Measurements from ENCODE around the gene PMM2. TPM values are rescaled to one million over a fixed set of nuclear protein-coding genes. Genes with fewer than 3 reads are reported as not detected.
"Not testable (repeated sequence)": the region's sequence is repeated elsewhere in the genome, so short reads cannot be mapped to it uniquely, and the experiment has no call there.

PMM2 gene
- total and polyA plus RNA-seq, 2 donors (not counting 1 experiment from before 2014, with no cell fraction given), result 15.8 to 47.5 TPM

DNA sequence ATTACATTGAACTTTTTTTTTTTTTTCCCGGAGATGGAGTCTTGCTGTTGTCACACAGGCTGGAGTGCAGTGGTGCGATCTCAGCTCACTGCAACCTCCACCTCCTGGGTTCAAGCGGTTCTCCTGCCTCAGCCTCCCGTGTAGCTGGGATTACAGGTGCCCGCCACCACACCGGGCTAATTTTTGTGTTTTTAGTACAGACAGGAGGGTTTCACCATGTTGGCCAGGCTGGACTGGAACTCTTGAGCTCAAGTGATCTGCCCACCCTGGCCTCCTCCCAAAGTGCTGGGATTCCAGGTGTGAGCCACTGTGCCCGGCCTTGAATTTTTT is 76.2 kb downstream of the PMM2 start:
- H3K4me2 ChIP-seq (replicated peaks; ENCODE audit: low read depth, low read length, poor library complexity, severe bottlenecking); DNase-seq; H3K27ac ChIP-seq (ENCODE audit: low read length in 2 of 2); H2AFZ ChIP-seq (ENCODE audit: insufficient read depth, low read depth, low read length, poor library complexity, severe bottlenecking); H3K79me2 ChIP-seq (ENCODE audit: control insufficient read depth, insufficient read depth, low read length); H3K36me3 ChIP-seq (replicated peaks in 1 of 2; ENCODE audit: control extremely low read depth in 1 of 2, control insufficient read depth in 1 of 2, extremely low read depth in 1 of 2, insufficient read depth in 2 of 2, low read length in 1 of 2); intact Hi-C loops (cut with micrococcal nuclease); H3K27me3 Mint-ChIP-seq; H3K9me3 Mint-ChIP-seq (ENCODE audit: insufficient read depth); H3K4me3 ChIP-seq (ENCODE audit: control extremely low read depth in 1 of 5, extremely low read depth in 1 of 5, insufficient read depth in 1 of 5, low read depth in 2 of 5, low read length in 4 of 5); H3K27ac Mint-ChIP-seq; H4K20me1 ChIP-seq (ENCODE audit: control insufficient read depth, insufficient read depth, low read length, poor library complexity, severe bottlenecking); H3K27me3 ChIP-seq (replicated peaks in 1 of 4; ENCODE audit: control extremely low read depth in 1 of 4, control insufficient read depth in 3 of 4, insufficient read depth in 4 of 4, low read length in 3 of 4); H3K9me3 ChIP-seq (ENCODE audit: control extremely low read depth in 1 of 3, control insufficient read depth in 2 of 3, insufficient read depth in 1 of 3, low read length in 2 of 3); H3K4me3 Mint-ChIP-seq; ATAC-seq (ENCODE audit: low read depth); H3K9ac ChIP-seq (ENCODE audit: low read length): not testable (repeated sequence)
- H3K4me1 ChIP-seq (ENCODE audit: control insufficient read depth in 2 of 2, insufficient read depth in 2 of 2, low read length in 2 of 2), result peaks cover 13 to 26% of the 10 kb centered on the region in 2 donors
- ChIA-PET CTCF (interaction anchor here (0.7 to 1.7 kb wide), 10 partner anchors 8 to 235 kb away, joined by 3 to 11 read pairs (median 3); partner anchors contain the start of genes LITAFD and TMEM186), POLR2A (interaction anchor here (0.6 kb wide), 1 partner anchor 172 kb away, joined by 3 read pairs; no protein-coding TSS in a partner anchor)
- peaks cover 21% of the 10 kb centered on the region for H3K4me1 Mint-ChIP-seq
- WGBS (ENCODE audit: insufficient coverage), result 100% methylated on average over 5 of the region's 7 CpGs

DNA sequence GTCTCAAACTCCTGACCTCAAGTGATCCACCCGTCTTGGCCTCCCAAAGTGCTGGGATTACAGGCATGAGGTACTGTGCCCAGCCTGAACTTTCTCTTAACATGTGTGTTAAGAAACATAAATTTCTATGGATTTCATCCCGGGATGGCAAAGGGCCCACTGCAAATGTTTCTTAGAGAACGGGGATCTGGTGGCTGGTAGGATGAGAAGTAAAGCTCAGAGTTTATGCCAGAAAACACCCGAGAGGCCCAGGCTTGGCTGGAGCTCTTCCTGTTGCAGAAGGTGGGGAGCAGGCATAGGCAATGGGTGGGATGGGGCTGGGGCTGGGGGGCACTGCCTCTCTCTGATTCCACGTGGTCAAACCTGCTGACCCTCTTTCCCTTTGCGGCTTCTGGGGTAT is 76.7 kb downstream of the PMM2 start:
- no peaks in the 10 kb centered on the region for H3K27me3 Mint-ChIP-seq
- WGBS (ENCODE audit: insufficient coverage), result 66% methylated on average over 6 of the region's 6 CpGs
- peaks cover 12 to 24% of the 10 kb centered on the region in 2 donors for H3K4me1 ChIP-seq (ENCODE audit: control insufficient read depth in 2 of 2, insufficient read depth in 2 of 2, low read length in 2 of 2)
- H3K27ac Mint-ChIP-seq, result peak overlapping the region; percentile 32
- no peak overlapping the region for H3K27ac ChIP-seq (ENCODE audit: low read length in 2 of 2)
- H3K36me3 ChIP-seq (replicated peaks in 1 of 2; ENCODE audit: control extremely low read depth in 1 of 2, control insufficient read depth in 1 of 2, extremely low read depth in 1 of 2, insufficient read depth in 2 of 2, low read length in 1 of 2), result no peaks in the 10 kb centered on the region
- no peaks in the 10 kb centered on the region for H3K9me3 Mint-ChIP-seq (ENCODE audit: insufficient read depth)
- no peaks in the 10 kb centered on the region for H3K79me2 ChIP-seq (ENCODE audit: control insufficient read depth, insufficient read depth, low read length)
- no peak overlapping the region for H3K4me3 ChIP-seq (ENCODE audit: control extremely low read depth in 1 of 5, extremely low read depth in 1 of 5, insufficient read depth in 1 of 5, low read depth in 2 of 5, low read length in 4 of 5)
- H3K9me3 ChIP-seq (ENCODE audit: control extremely low read depth in 1 of 3, control insufficient read depth in 2 of 3, insufficient read depth in 1 of 3, low read length in 2 of 3), result no peaks in the 10 kb centered on the region
- H3K4me1 Mint-ChIP-seq, result peaks cover 17% of the 10 kb centered on the region
- H3K4me2 ChIP-seq (replicated peaks; ENCODE audit: low read depth, low read length, poor library complexity, severe bottlenecking), result no peak overlapping the region
- intact Hi-C loops (cut with micrococcal nuclease), result no loop called here
- TF ChIP-seq, protein P1, sequence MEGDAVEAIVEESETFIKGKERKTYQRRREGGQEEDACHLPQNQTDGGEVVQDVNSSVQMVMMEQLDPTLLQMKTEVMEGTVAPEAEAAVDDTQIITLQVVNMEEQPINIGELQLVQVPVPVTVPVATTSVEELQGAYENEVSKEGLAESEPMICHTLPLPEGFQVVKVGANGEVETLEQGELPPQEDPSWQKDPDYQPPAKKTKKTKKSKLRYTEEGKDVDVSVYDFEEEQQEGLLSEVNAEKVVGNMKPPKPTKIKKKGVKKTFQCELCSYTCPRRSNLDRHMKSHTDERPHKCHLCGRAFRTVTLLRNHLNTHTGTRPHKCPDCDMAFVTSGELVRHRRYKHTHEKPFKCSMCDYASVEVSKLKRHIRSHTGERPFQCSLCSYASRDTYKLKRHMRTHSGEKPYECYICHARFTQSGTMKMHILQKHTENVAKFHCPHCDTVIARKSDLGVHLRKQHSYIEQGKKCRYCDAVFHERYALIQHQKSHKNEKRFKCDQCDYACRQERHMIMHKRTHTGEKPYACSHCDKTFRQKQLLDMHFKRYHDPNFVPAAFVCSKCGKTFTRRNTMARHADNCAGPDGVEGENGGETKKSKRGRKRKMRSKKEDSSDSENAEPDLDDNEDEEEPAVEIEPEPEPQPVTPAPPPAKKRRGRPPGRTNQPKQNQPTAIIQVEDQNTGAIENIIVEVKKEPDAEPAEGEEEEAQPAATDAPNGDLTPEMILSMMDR (IDR thresholded peaks at IDR 0.05), result no peak
- no peak for TF ChIP-seq EZH2 (IDR thresholded peaks at IDR 0.05; ENCODE audit: borderline replicate concordance, insufficient read depth, low read depth, low read length, poor library complexity, severe bottlenecking)
- no peak overlapping the region for H2AFZ ChIP-seq (ENCODE audit: insufficient read depth, low read depth, low read length, poor library complexity, severe bottlenecking)
- ATAC-seq (ENCODE audit: low read depth) (no peak), DNase-seq (no peak)
- no peak overlapping the region for H3K9ac ChIP-seq (ENCODE audit: low read length)
- no peaks in the 10 kb centered on the region for H4K20me1 ChIP-seq (ENCODE audit: control insufficient read depth, insufficient read depth, low read length, poor library complexity, severe bottlenecking)
- no peaks in the 10 kb centered on the region for H3K27me3 ChIP-seq (replicated peaks in 1 of 4; ENCODE audit: control extremely low read depth in 1 of 4, control insufficient read depth in 3 of 4, insufficient read depth in 4 of 4, low read length in 3 of 4)
- H3K4me3 Mint-ChIP-seq, result no peak overlapping the region
- CTCF ChIA-PET, result interaction anchor here (0.7 to 1.7 kb wide), 5 partner anchors 7 to 83 kb away, joined by 3 to 11 read pairs (median 4); partner anchors contain the start of genes LITAFD and TMEM186
- POLR2A ChIA-PET, result interaction anchor here (0.6 kb wide), 1 partner anchor 171 kb away, joined by 3 read pairs; no protein-coding TSS in a partner anchor

DNA sequence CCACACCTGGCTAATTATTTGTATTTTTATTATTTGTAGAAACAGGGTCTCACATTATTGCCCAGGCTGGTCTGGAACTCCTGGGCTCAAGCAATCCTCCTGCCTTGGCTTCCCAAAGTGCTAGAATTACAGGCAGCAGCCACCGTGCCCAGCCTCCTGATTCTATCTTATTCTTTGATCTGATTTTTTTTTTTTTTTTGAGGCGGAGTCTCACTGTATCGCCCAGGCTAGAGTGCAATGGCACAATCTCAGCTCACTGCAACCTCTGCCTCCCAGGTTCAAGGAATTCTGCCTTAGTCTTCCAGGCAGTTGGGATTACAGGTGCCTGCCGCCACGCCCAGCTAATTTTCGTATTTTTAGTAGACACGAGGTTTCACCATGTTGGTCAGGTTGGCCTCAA is 77.7 kb downstream of the PMM2 start:
- H3K79me2 ChIP-seq (ENCODE audit: control insufficient read depth, insufficient read depth, low read length); H3K9ac ChIP-seq (ENCODE audit: low read length); H2AFZ ChIP-seq (ENCODE audit: insufficient read depth, low read depth, low read length, poor library complexity, severe bottlenecking); intact Hi-C loops (cut with micrococcal nuclease); H3K4me2 ChIP-seq (replicated peaks; ENCODE audit: low read depth, low read length, poor library complexity, severe bottlenecking); H3K27ac ChIP-seq (ENCODE audit: low read length in 2 of 2); H3K36me3 ChIP-seq (replicated peaks in 1 of 2; ENCODE audit: control extremely low read depth in 1 of 2, control insufficient read depth in 1 of 2, extremely low read depth in 1 of 2, insufficient read depth in 2 of 2, low read length in 1 of 2); H3K27me3 Mint-ChIP-seq; H4K20me1 ChIP-seq (ENCODE audit: control insufficient read depth, insufficient read depth, low read length, poor library complexity, severe bottlenecking); H3K4me3 Mint-ChIP-seq; DNase-seq; H3K27me3 ChIP-seq (replicated peaks in 1 of 4; ENCODE audit: control extremely low read depth in 1 of 4, control insufficient read depth in 3 of 4, insufficient read depth in 4 of 4, low read length in 3 of 4); ATAC-seq (ENCODE audit: low read depth); CTCF ChIA-PET; POLR2A ChIA-PET; H3K27ac Mint-ChIP-seq; H3K9me3 Mint-ChIP-seq (ENCODE audit: insufficient read depth); H3K4me3 ChIP-seq (ENCODE audit: control extremely low read depth in 1 of 5, extremely low read depth in 1 of 5, insufficient read depth in 1 of 5, low read depth in 2 of 5, low read length in 4 of 5); H3K9me3 ChIP-seq (ENCODE audit: control extremely low read depth in 1 of 3, control insufficient read depth in 2 of 3, insufficient read depth in 1 of 3, low read length in 2 of 3): not testable (repeated sequence)
- peaks cover 10 to 19% of the 10 kb centered on the region in 2 donors for H3K4me1 ChIP-seq (ENCODE audit: control insufficient read depth in 2 of 2, insufficient read depth in 2 of 2, low read length in 2 of 2)
- H3K4me1 Mint-ChIP-seq, result peaks cover 18% of the 10 kb centered on the region
- WGBS (ENCODE audit: insufficient coverage), result 87% methylated on average over 7 of the region's 7 CpGs

All from B cell (primary cell).